IMR-90 (cell line): ENCODE data around the gene ZNF408. TPM values are rescaled to one million over a fixed set of nuclear protein-coding genes. Genes with fewer than 3 reads are reported as not detected.

Experiments
- ATAC-seq: fragments of 200-7000 bp; cut with Tn5 transposase; 2 replicates; pipeline ENCODE4 v1.9.1; 2020; ENCODE audit warnings: low read depth, mild to moderate bottlenecking, moderate library complexity
- BruUV-seq: library from RNA; stranded (reverse); fragments of 400-500 nt; replicated peaks from 2 replicates; lab custom pipeline; 2021; lab: Mats Ljungman, UMichigan
- CTCF ChIA-PET: fragments of 300-600 bp; formaldehyde crosslinking; extraction: SDS; loops from one replicate; lab custom pipeline; 2021; ENCODE audit warnings: antibody characterized with exemption; lab: Yijun Ruan, JAX
- POLR2A ChIA-PET: fragments of 300-600 bp; sonication (Branson Sonifier 250); formaldehyde crosslinking; loops from one replicate; lab custom pipeline; 2022; ENCODE audit warnings: antibody characterized with exemption; ENCODE audit not compliant: unreplicated experiment; lab: Charles Lee
- DNase-seq: peaks from one replicate; pipeline ENCODE4 v3.0.0; 2013
- H2AFZ ChIP-seq: replicated peaks from 2 replicates; pipeline ENCODE3; 2013; ENCODE audit warnings: low read length, mild to moderate bottlenecking; ENCODE audit not compliant: poor library complexity
- H2AK5ac ChIP-seq: 2 replicates; pipeline ENCODE4 v1.6.1; 2013; ENCODE audit warnings: low read depth, low read length, inconsistent platforms
- H2AK9ac ChIP-seq: replicated peaks from 2 replicates; pipeline ENCODE3; 2013; ENCODE audit warnings: mild to moderate bottlenecking, low read depth, low read length, moderate library complexity; ENCODE audit not compliant: poor library complexity
- H2BK120ac ChIP-seq: 2 replicates; pipeline ENCODE4 v1.6.1; 2013; ENCODE audit warnings: low read depth, low read length, inconsistent platforms
- H2BK15ac ChIP-seq: 3 replicates; pipeline ENCODE4 v1.6.1; 2013; ENCODE audit warnings: low read depth, low read length, inconsistent platforms
- H2BK20ac ChIP-seq: 2 replicates; pipeline ENCODE4 v1.6.1; 2013; ENCODE audit warnings: low read depth, mild to moderate bottlenecking, inconsistent platforms, low read length, moderate library complexity
- H2BK5ac ChIP-seq: 2 replicates; pipeline ENCODE4 v1.6.1; 2013; ENCODE audit warnings: mild to moderate bottlenecking, low read depth, low read length, inconsistent platforms; ENCODE audit not compliant: poor library complexity, severe bottlenecking
- H3K14ac ChIP-seq: replicated peaks from 2 replicates; pipeline ENCODE4 v1.6.1; 2013; ENCODE audit warnings: low read depth, low read length, inconsistent platforms
- H3K18ac ChIP-seq: 2 replicates; pipeline ENCODE4 v1.6.1; 2013; ENCODE audit warnings: low read depth, low read length, control low read depth
- H3K23ac ChIP-seq: 2 replicates; pipeline ENCODE4 v1.6.1; 2013; ENCODE audit warnings: low read depth, low read length, inconsistent platforms
- H3K27ac ChIP-seq: 2 replicates; pipeline ENCODE4 v1.5.1; 2013; ENCODE audit warnings: mild to moderate bottlenecking, control low read depth, low read length; ENCODE audit not compliant: insufficient read depth
- H3K27me3 ChIP-seq: 2 replicates; pipeline ENCODE4 v1.6.1; 2013; ENCODE audit warnings: low read length; ENCODE audit not compliant: control insufficient read depth, insufficient read depth
- H3K36me3 ChIP-seq: 2 replicates; pipeline ENCODE4 v1.6.1; 2013; ENCODE audit warnings: low read length, mixed read lengths; ENCODE audit not compliant: control insufficient read depth, insufficient read depth
- H3K4ac ChIP-seq: 2 replicates; pipeline ENCODE4 v1.6.1; 2013; ENCODE audit warnings: low read depth, low read length, inconsistent platforms
- H3K4me1 ChIP-seq: 2 replicates; pipeline ENCODE4 v1.6.1; 2013; ENCODE audit warnings: low read length, mixed read lengths; ENCODE audit not compliant: control insufficient read depth, insufficient read depth
- H3K4me2 ChIP-seq: 2 replicates; pipeline ENCODE4 v1.6.1; 2013; ENCODE audit warnings: low read depth, mild to moderate bottlenecking, control low read depth, low read length, moderate library complexity
- H3K4me3 ChIP-seq: 2 replicates; pipeline ENCODE4 v1.5.1; 2013; ENCODE audit warnings: low read depth, mild to moderate bottlenecking, control low read depth, low read length, moderate library complexity; ENCODE audit not compliant: insufficient read depth
- H3K56ac ChIP-seq: 2 replicates; pipeline ENCODE4 v1.6.1; 2013; ENCODE audit warnings: low read length, inconsistent platforms; ENCODE audit not compliant: insufficient read depth; ENCODE audit errors: extremely low read depth
- H3K79me1 ChIP-seq, 2 experiments: 2 replicates each; pipeline ENCODE4 v1.6.1; 2013; ENCODE audit warnings: low read length in 2 of 2, inconsistent platforms in 1 of 2, low read depth in 1 of 2
- H3K9ac ChIP-seq: 2 replicates; pipeline ENCODE4 v1.6.1; 2013; ENCODE audit warnings: low read depth, low read length, control low read depth
- H3K9me1 ChIP-seq: 2 replicates; pipeline ENCODE4 v1.6.1; 2013; ENCODE audit warnings: low read length, inconsistent platforms; ENCODE audit not compliant: insufficient read depth
- H3K9me3 ChIP-seq: 2 replicates; pipeline ENCODE4 v1.6.1; 2013; ENCODE audit warnings: low read length; ENCODE audit not compliant: control insufficient read depth, insufficient read depth
- H4K20me1 ChIP-seq: 2 replicates; pipeline ENCODE4 v1.6.1; 2013; ENCODE audit warnings: low read length, inconsistent platforms; ENCODE audit not compliant: insufficient read depth
- H4K5ac ChIP-seq: 2 replicates; pipeline ENCODE4 v1.6.1; 2013; ENCODE audit warnings: mild to moderate bottlenecking, low read depth, low read length, control low read depth
- H4K8ac ChIP-seq, 2 experiments: 2 replicates each; pipeline ENCODE4 v1.6.1; 2013; ENCODE audit warnings: low read depth in 2 of 2, low read length in 2 of 2, control low read depth in 1 of 2, inconsistent platforms in 1 of 2
- H4K91ac ChIP-seq: 2 replicates; pipeline ENCODE4 v1.6.1; 2013; ENCODE audit warnings: low read depth, low read length, inconsistent platforms; ENCODE audit not compliant: insufficient read depth
- BHLHE40 ChIP-seq: fragments of 150-350 bp; IDR thresholded peaks from 2 replicates; pipeline ENCODE4 v1.6.1; 2016; ENCODE audit warnings: mild to moderate bottlenecking, low read depth, low read length
- MXI1 ChIP-seq: IDR thresholded peaks from 2 replicates; pipeline ENCODE4 v1.6.1; 2012; ENCODE audit warnings: low read depth, mild to moderate bottlenecking, low read length, moderate library complexity, borderline replicate concordance
- POLR2A ChIP-seq: IDR thresholded peaks from 2 replicates; pipeline ENCODE4 v1.6.1; 2012; ENCODE audit warnings: mild to moderate bottlenecking, low read depth, low read length
- RAD21 ChIP-seq: IDR thresholded peaks from 2 replicates; pipeline ENCODE4 v1.6.1; 2012; ENCODE audit warnings: low read length, improper control_type of control experiment
- RCOR1 ChIP-seq: IDR thresholded peaks from 2 replicates; pipeline ENCODE4 v1.6.1; 2012; ENCODE audit warnings: mild to moderate bottlenecking, low read length, improper control_type of control experiment; ENCODE audit not compliant: insufficient replicate concordance
- RFX5 ChIP-seq: IDR thresholded peaks from 2 replicates; pipeline ENCODE4 v1.8.0; 2012; ENCODE audit warnings: low read depth, mild to moderate bottlenecking, low read length, moderate library complexity
- WGBS, 2 experiments: methylation state at CpG; one replicate each; pipeline versions ENCODE4 v1.1.5 to v1.1.7; 2013; ENCODE audit warnings: missing lambda C conversion rate in 2 of 2; ENCODE audit not compliant: insufficient read length in 1 of 2; ENCODE audit errors: extremely low coverage in 2 of 2; 5-methylcytosine and 5-hydroxymethylcytosine counted together
- dilution Hi-C: fragments of 300-500 bp; cut with HindIII; formaldehyde crosslinking; loops from one replicate; pipeline ENCODE4 v1.14.3; 2018; ENCODE audit warnings: low sequenced_read_pairs; ENCODE audit not compliant: unreplicated experiment
- in situ Hi-C: fragments of 300-500 bp; cut with MboI; formaldehyde crosslinking; loops from 3 replicates; pipeline ENCODE4 v1.14.3; 2019; ENCODE audit warnings: low sequenced_read_pairs, inconsistent platforms, mixed read lengths
- intact Hi-C: fragments of 100-400 bp; cut with micrococcal nuclease; formaldehyde crosslinking; loops from 2 replicates; pipeline ENCODE4 v1.10.0; 2022
- polyA plus RNA-seq, 3 experiments: library from polyadenylated mRNA; depleted of rRNA; stranded (reverse); fragments of >200 nt; gene quantifications; 2 replicates each; pipeline ENCODE4 v1.2.3, GENCODE V29; 2012; ENCODE audit warnings: low replicate concordance in 1 of 3
- total RNA-seq: library from RNA; depleted of rRNA; stranded (reverse); fragments of >200 nt; gene quantifications from 2 replicates; pipeline ENCODE4 v1.2.3, GENCODE V29; 2012
- TF ChIP-seq, protein P1 (sequence below): conservative IDR thresholded peaks from 2 replicates; pipeline ENCODE4 v1.5.1; 2012; ENCODE audit warnings: mild to moderate bottlenecking, low read depth, low read length, improper control_type of control experiment
- TF ChIP-seq, protein P2 (sequence below): fragments of 150-350 bp; IDR thresholded peaks from 2 replicates; pipeline ENCODE4 v1.6.1; 2016; ENCODE audit warnings: low read depth, mild to moderate bottlenecking, low read length, moderate library complexity, borderline replicate concordance

Gene ZNF408
- total and polyA plus RNA-seq, 2 of the 4 experiments (the other 2 are of a cell fraction) = 9.5 to 11.1 TPM

DNA sequence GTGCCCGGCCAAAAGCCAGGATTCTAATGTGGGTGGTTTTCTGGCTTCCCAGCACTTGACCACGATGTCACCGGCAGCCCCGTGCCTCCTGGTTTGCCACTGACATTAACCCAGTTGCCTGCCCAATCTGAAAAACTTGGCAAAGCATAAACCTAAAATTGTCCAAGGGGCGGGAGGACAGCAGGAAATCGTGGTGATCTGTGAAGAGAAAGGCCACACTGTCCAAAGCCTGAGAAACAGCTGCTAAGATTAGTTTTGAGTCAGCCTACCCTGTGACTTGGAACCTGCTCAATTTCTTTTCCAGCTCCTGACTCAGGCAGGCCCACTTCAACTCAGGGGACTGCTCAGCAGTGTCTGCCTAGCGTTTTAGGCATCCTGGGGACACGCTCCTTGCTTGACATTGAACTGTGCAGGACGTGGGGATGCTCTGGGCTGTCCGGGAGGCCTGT lies 10.0 kb downstream of the ZNF408 start (continued):
- TF ChIP-seq, protein P1, sequence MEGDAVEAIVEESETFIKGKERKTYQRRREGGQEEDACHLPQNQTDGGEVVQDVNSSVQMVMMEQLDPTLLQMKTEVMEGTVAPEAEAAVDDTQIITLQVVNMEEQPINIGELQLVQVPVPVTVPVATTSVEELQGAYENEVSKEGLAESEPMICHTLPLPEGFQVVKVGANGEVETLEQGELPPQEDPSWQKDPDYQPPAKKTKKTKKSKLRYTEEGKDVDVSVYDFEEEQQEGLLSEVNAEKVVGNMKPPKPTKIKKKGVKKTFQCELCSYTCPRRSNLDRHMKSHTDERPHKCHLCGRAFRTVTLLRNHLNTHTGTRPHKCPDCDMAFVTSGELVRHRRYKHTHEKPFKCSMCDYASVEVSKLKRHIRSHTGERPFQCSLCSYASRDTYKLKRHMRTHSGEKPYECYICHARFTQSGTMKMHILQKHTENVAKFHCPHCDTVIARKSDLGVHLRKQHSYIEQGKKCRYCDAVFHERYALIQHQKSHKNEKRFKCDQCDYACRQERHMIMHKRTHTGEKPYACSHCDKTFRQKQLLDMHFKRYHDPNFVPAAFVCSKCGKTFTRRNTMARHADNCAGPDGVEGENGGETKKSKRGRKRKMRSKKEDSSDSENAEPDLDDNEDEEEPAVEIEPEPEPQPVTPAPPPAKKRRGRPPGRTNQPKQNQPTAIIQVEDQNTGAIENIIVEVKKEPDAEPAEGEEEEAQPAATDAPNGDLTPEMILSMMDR = no peak

DNA sequence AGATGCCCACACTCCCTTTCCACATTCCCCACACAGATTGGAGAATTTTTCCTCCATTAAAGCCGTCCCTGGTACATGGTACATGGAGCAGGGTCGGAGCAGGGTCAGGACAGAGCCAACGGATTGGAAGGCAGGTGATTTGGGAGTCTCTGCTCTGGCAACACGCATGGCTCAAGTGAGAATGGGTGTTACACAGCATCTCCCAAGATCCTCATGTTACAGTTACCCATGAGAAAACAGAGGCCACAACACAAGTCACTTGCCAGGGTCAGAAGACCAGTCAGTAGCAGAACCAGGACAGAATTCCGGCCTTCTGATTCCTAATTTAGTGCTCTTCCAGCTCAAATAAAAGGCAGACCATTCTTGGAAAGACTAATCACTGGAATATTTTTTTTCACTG lies 10.5 kb downstream of the ZNF408 start:
- dilution Hi-C loops = no loop called here

More for the DNA sequence above, 10.5 kb downstream of the ZNF408 start:
- in situ Hi-C loops = no loop called here
- Histone ChIP-seq H3K4ac (peak overlapping the region; percentile 95), H4K20me1 (no peaks in the 10 kb centered on the region; the same call in 1 of the 2 replicates), H4K5ac (peak overlapping the region; percentile 69), H3K4me2 (no peak overlapping the region), H2BK15ac (peak overlapping the region; percentile 95; the same call in 1 of the 3 replicates), H3K79me1 (peaks cover 6 to 36% of the 10 kb centered on the region in 2 experiments), H3K9me3 (no peaks in the 10 kb centered on the region), H3K14ac (peak overlapping the region; percentile 82), H3K9ac (no peak overlapping the region), H3K18ac (peak overlapping the region; percentile 77), H2AK5ac (peak overlapping the region; percentile 99), H2BK5ac (peak overlapping the region; percentile 71), H3K4me3 (no peak overlapping the region), H2AK9ac (peak overlapping the region; percentile 89), H3K36me3 (peaks cover 14% of the 10 kb centered on the region), H2BK120ac (peak overlapping the region; percentile 89), H4K8ac (peak overlapping the region in 1 of 2 experiments; percentile 77; a peak in 2 of 4 replicates), H3K4me1 (peaks cover 14% of the 10 kb centered on the region), H2BK20ac (peak overlapping the region; percentile 95; the same call in 1 of the 2 replicates), H3K27ac (peak overlapping the region; percentile 83; the same call in 1 of the 2 replicates), H3K56ac (no peak overlapping the region; the same call in 1 of the 2 replicates), H3K27me3 (no peaks in the 10 kb centered on the region), H2AFZ (peak overlapping the region; percentile 82), H3K23ac (peak overlapping the region; percentile 61; the same call in 1 of the 2 replicates), H4K91ac (peak overlapping the region; percentile 69), H3K9me1 (peaks cover 18% of the 10 kb centered on the region)
- 93% methylated on average over 3 of the region's 5 CpGs; no CpG with 5 or more reads in 1 of the 2 experiments for WGBS, 2 experiments
- intact Hi-C loops = no loop called here
- BruUV-seq = no TSS peak
- ATAC-seq (peak; percentile 30; the same call in 1 of the 2 replicates), DNase-seq (peak; percentile 48)
- ChIA-PET POLR2A (interaction anchor here (0.7 to 0.9 kb wide), 2 partner anchors 8 to 10 kb away, joined by 4 to 5 read pairs; partner anchors contain the start of genes ARHGAP1 and ZNF408), CTCF (interaction anchor here (0.5 to 0.7 kb wide), 2 partner anchors 203 to 419 kb away, joined by 3 to 4 read pairs; no protein-coding TSS in a partner anchor)
- TF ChIP-seq RAD21 = no peak
- no peak for TF ChIP-seq POLR2A
- no peak for TF ChIP-seq RFX5
- TF ChIP-seq, protein P2, sequence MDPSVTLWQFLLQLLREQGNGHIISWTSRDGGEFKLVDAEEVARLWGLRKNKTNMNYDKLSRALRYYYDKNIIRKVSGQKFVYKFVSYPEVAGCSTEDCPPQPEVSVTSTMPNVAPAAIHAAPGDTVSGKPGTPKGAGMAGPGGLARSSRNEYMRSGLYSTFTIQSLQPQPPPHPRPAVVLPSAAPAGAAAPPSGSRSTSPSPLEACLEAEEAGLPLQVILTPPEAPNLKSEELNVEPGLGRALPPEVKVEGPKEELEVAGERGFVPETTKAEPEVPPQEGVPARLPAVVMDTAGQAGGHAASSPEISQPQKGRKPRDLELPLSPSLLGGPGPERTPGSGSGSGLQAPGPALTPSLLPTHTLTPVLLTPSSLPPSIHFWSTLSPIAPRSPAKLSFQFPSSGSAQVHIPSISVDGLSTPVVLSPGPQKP = no peak
- TF ChIP-seq BHLHE40 = no peak
- no peak for TF ChIP-seq RCOR1
- TF ChIP-seq MXI1 = no peak
